H1 (cell line): ENCODE measurements around the gene ALKBH3. TPM values are rescaled to one million over a fixed set of nuclear protein-coding genes. Genes with fewer than 3 reads are reported as not detected.

Experiments used
- CTCF ChIP-seq, 3 experiments: IDR thresholded peaks; 1 replicate in 2 of 3; 2 replicates in 1 of 3; pipeline versions ENCODE4 v1.5.1 to v1.6.1; 2011; ENCODE audit warnings: low read length in 3 of 3, mild to moderate bottlenecking in 3 of 3, inconsistent platforms in 2 of 3, low read depth in 1 of 3, moderate library complexity in 1 of 3; ENCODE audit not compliant: insufficient read depth in 1 of 3; ENCODE audit errors: control extremely low read depth in 1 of 3
- SIN3A ChIP-seq, 2 experiments: IDR thresholded peaks in 1 of 2; conservative IDR thresholded peaks in 1 of 2; 2 replicates each; pipeline ENCODE4 v1.6.1; 2011 to 2012; ENCODE audit warnings: low read length in 2 of 2, improper control_type of control experiment in 1 of 2, low read depth in 1 of 2, mild to moderate bottlenecking in 1 of 2
- SP1 ChIP-seq: IDR thresholded peaks from 2 replicates; pipeline ENCODE4 v1.6.1; 2011; ENCODE audit warnings: low read depth, low read length
- TCF12 ChIP-seq: IDR thresholded peaks from 2 replicates; pipeline ENCODE4 v1.6.1; 2011; ENCODE audit warnings: low read depth, mild to moderate bottlenecking, low read length
- polyA plus RNA-seq, 7 experiments: library from polyadenylated mRNA; depleted of rRNA in 3 of 7; stranded (reverse) in 5 of 7; unstranded in 2 of 7; fragments of >200 nt in 5 of 7; fragments of 200-250 nt in 2 of 7; gene quantifications; 1 replicate in 5 of 7; 2 replicates in 1 of 7; 4 replicates in 1 of 7; pipeline versions ENCODE4 v1.2.1 to v1.2.3, GENCODE V29; 2011 to 2013; ENCODE audit warnings: missing spikeins in 2 of 7, mixed read lengths in 2 of 7
- total RNA-seq: library from RNA; stranded (reverse); fragmentation: NEBNext Ultra II Directional; extraction: Animal tissue kit (Norgen Biotek cat#: 25700); gene quantifications from 2 replicates; pipeline ENCODE4 v1.2.1, GENCODE V29; 2021

ALKBH3 gene
- total and polyA plus RNA-seq, 2 of the 8 experiments (the other 6 are each of a cell fraction or from before 2014, with no cell fraction given): 10.5 to 11.4 TPM

- TF ChIP-seq CTCF (IDR thresholded peaks at IDR 0.05; ENCODE audit: control extremely low read depth in 1 of 3, insufficient read depth in 1 of 3, low read depth in 1 of 3, low read length in 3 of 3): no peak
- TF ChIP-seq TCF12: no peak
- TF ChIP-seq SP1: no peak
- no peak for TF ChIP-seq SIN3A (conservative IDR thresholded peaks at IDR 0.05 in 1 of 2, IDR thresholded peaks at IDR 0.05 in 1 of 2; ENCODE audit: low read depth in 1 of 2, low read length in 2 of 2)
These were observed 34.8 kb upstream of the ALKBH3 start (continued) for GRCh38 chr11:43845816-43846215.
